Esophagus muscularis mucosa (tissue), 4 donors: Measurements from ENCODE around the gene GAS6. TPM values are rescaled to one million over a fixed set of nuclear protein-coding genes. Genes with fewer than 3 reads are reported as not detected.
A peak's percentile ranks its signal among the peaks of the same experiment; 100 is the strongest.

ENCODE experiments used
- DNase-seq: peaks from one replicate; pipeline ENCODE4 v3.0.0-alpha.2; 2017; ENCODE audit errors: extremely low spot score
- H3K27ac ChIP-seq, 4 donors: fragments of 200-600 bp; sonication (generic); replicated peaks in 1 of 4; 1 replicate in 3 of 4; 2 replicates in 1 of 4; pipeline ENCODE4 v1.5.1; 2016 to 2019; ENCODE audit warnings: mild to moderate bottlenecking in 1 of 4
- H3K27me3 ChIP-seq, 4 donors: fragments of 200-600 bp; sonication (generic); one replicate each; pipeline versions ENCODE4 v1.5.1 to v1.6.0; 2016 to 2019
- H3K36me3 ChIP-seq, 4 donors: fragments of 200-600 bp; sonication (generic); one replicate each; pipeline ENCODE4 v1.5.1; 2016 to 2019
- H3K4me1 ChIP-seq, 4 donors: fragments of 200-600 bp; sonication (generic); one replicate each; pipeline ENCODE4 v1.5.1; 2016 to 2019
- H3K4me3 ChIP-seq, 4 donors: fragments of 200-600 bp; sonication (generic); 1 replicate in 2 of 4; 2 replicates in 2 of 4; pipeline ENCODE4 v1.5.1; 2016 to 2019; ENCODE audit warnings: mild to moderate bottlenecking in 4 of 4, moderate library complexity in 1 of 4
- H3K9me3 ChIP-seq, 4 donors: fragments of 200-600 bp; sonication (generic); 1 replicate in 3 of 4; 2 replicates in 1 of 4; pipeline ENCODE4 v1.5.1; 2016 to 2019
- CTCF ChIP-seq, 3 experiments: fragments of 200-600 bp in 2 of 3; fragments of 450-650 bp in 1 of 3; sonication (generic) in 2 of 3; IDR thresholded peaks; one replicate each; pipeline ENCODE4 v1.5.1; 2017 to 2019; ENCODE audit warnings: antibody characterized with exemption in 3 of 3, mild to moderate bottlenecking in 2 of 3, moderate library complexity in 1 of 3
- EP300 ChIP-seq: sonication (generic); formaldehyde crosslinking; IDR thresholded peaks from one replicate; pipeline ENCODE4 v1.6.1; 2017; ENCODE audit warnings: antibody characterized with exemption
- POLR2A ChIP-seq: fragments of 450-650 bp; IDR thresholded peaks from one replicate; pipeline ENCODE4 v1.6.1; 2017; ENCODE audit warnings: antibody characterized with exemption, moderate library complexity, mild to moderate bottlenecking, low read depth
- POLR2AphosphoS5 ChIP-seq, 2 donors: sonication (generic); formaldehyde crosslinking; IDR thresholded peaks; one replicate each; pipeline ENCODE4 v1.6.1; 2017; ENCODE audit warnings: antibody characterized with exemption in 2 of 2
- WGBS: methylation state at CpG from one replicate; pipeline ENCODE4 v1.1.5; 2018; 5-methylcytosine and 5-hydroxymethylcytosine counted together
- intact Hi-C: fragments of 100-400 bp; cut with DNase I; formaldehyde crosslinking; loops from one replicate; pipeline ENCODE4 v1.15.1; 2023
- total RNA-seq, 4 donors: library from RNA; depleted of rRNA; stranded (reverse); fragments of >200 nt; gene quantifications; one replicate each; pipeline versions ENCODE4 v1.1.0 to v1.2.1, GENCODE V29; 2016

GAS6 gene
- total RNA-seq, 4 donors from 2014 or later: 241 to 459 (median 346) TPM

DNA sequence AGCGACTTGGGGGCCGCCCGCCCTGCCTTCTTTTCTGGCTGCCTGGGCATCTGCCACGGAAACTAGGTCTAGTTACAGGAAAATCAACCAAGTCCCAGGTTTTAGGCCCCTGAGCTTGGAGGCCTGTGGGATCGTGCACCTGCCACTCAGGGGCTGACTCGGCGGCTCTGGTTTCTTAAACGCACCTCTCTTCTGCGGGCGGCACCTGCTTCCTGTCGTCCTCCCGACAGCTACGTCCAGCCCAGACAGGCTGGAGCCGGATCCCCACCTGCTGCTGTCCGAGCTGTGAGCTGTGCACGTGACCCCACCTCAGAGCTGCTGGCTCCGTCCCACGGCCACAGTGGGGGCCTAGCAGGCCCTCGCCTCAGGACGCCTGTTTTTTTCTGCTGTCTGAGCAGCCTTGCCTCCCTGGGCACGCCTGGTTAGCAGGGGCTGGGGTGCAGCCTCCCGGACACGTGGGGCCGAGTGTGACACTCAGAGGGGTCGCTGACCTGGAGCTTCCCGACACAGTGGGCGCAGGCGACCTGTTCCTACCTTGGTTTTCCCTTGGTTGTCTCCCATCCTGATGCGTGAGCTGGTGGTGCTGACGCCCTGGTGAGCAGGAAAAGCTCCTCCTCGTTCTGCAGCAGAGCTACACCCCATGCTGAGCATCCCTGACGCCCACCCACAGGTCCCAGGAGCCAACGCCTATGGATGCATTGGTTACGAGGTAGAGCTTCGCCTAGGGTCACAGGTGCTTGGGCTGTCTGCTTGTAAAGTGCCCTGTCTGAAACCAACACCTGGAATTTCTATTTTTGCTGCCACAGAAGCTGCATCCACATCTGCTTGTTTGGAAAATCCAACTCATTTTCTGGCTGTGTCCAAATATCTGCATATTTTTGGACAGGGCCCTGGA, 87.4 kb downstream of the GAS6 start:
- DNase-seq: no peak
- no peak overlapping the region for H3K27ac ChIP-seq
- intact Hi-C loops: no loop called here
- 68% methylated on average over 34 of the region's 35 CpGs for WGBS
- no peaks in the 10 kb centered on the region for H3K9me3 ChIP-seq
- no peak overlapping the region for H3K4me3 ChIP-seq
- TF ChIP-seq POLR2AphosphoS5 (IDR thresholded peaks at IDR 0.05) (no peak), CTCF (IDR thresholded peaks at IDR 0.05) (no peak), EP300 (no peak), POLR2A (no peak)
- H3K4me1 ChIP-seq: no peaks in the 10 kb centered on the region
- no peaks in the 10 kb centered on the region for H3K36me3 ChIP-seq
- H3K27me3 ChIP-seq: peaks cover 0 to 29% (median 8%) of the 10 kb centered on the region in 4 donors

GRCh38 chr13:113775451-113776145, 88.3 kb downstream of the GAS6 start:
- TF ChIP-seq CTCF (IDR thresholded peaks at IDR 0.05) (no peak), POLR2A (no peak), EP300 (no peak), POLR2AphosphoS5 (IDR thresholded peaks at IDR 0.05) (no peak)
- Histone ChIP-seq H3K4me1 (no peaks in the 10 kb centered on the region), H3K36me3 (no peaks in the 10 kb centered on the region), H3K9me3 (no peaks in the 10 kb centered on the region), H3K27me3 (peaks cover 0 to 29% (median 8%) of the 10 kb centered on the region in 4 donors), H3K27ac (no peak overlapping the region), H3K4me3 (no peak overlapping the region)
- DNase-seq: no peak
- WGBS: 93% methylated on average over 14 of the region's 28 CpGs
- intact Hi-C loops: no loop called here

DNA sequence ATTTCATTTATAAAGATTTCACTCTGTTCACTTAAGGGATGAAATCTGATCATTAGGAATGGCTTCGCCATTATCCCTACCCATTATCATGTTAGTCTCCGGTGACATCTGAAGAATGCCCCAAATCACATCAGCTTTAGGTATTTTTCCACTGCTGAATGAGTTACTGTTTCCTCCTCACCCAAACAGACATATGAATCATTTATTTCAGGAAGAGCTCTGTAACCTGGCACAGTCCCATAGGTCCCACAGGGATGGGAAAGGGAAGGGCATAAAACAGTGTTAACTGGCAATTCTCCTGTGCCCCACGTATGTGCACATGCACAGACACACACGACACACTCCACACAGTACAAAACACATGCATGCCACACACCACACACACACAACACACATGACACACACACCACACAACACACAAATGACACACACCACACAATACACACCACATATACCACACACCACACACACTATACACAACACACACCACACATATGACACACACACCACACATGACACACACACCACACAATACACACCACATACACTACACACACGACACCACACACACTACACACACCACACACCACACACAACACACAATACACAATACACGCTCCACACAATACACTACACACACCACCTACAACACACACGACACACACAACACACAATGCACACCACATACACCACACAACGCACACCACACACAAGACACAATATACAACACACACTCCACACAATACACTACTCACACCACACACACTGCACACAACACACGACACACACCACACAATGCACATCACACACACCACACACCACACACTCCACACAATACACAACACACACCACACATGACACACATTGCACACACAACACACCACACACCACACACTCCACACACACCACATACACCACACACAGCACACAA, 89.4 kb downstream of the GAS6 start:
- WGBS: 83% methylated on average over 9 of the region's 9 CpGs

More for the DNA sequence above, 89.4 kb downstream of the GAS6 start:
- no peak overlapping the region for H3K4me3 ChIP-seq
- DNase-seq: no peak
- H3K9me3 ChIP-seq: no peaks in the 10 kb centered on the region
- peaks cover 0 to 7% (median under 1%) of the 10 kb centered on the region in 4 donors for H3K36me3 ChIP-seq
- no peak overlapping the region for H3K27ac ChIP-seq
- H3K27me3 ChIP-seq: peaks cover 0 to 29% (median 8%) of the 10 kb centered on the region in 4 donors
- intact Hi-C loops: no loop called here
- TF ChIP-seq EP300 (peak; percentile 9), POLR2AphosphoS5 (IDR thresholded peaks at IDR 0.05) (peak in 1 of 2 donors; percentile 29), POLR2A (no peak), CTCF (IDR thresholded peaks at IDR 0.05) (no peak)
- H3K4me1 ChIP-seq: no peaks in the 10 kb centered on the region
